Thymus (tissue), 11 donors: ENCODE results near the gene KDELR1. TPM values are rescaled to one million over a fixed set of nuclear protein-coding genes. Genes with fewer than 3 reads are reported as not detected.

Experiments used
- DNase-seq, 9 donors: peaks; one replicate each; pipeline ENCODE4 v3.0.0-alpha.2; 2013; ENCODE audit warnings: low spot score in 9 of 9, low read depth in 6 of 9, missing footprints in 1 of 9
- H3K27ac ChIP-seq, 2 donors: one replicate each; pipeline ENCODE4 v1.5.1; 2013; ENCODE audit warnings: control low read depth in 1 of 2, low read depth in 1 of 2, low read length in 1 of 2, mild to moderate bottlenecking in 1 of 2, moderate library complexity in 1 of 2
- H3K27me3 ChIP-seq, 2 donors: one replicate each; pipeline ENCODE4 v1.5.1; 2013; ENCODE audit warnings: low read length in 1 of 2; ENCODE audit not compliant: control insufficient read depth in 2 of 2, insufficient read depth in 1 of 2
- H3K36me3 ChIP-seq, 2 donors: one replicate each; pipeline ENCODE4 v1.5.1; 2013; ENCODE audit warnings: low read length in 1 of 2, mild to moderate bottlenecking in 1 of 2, moderate library complexity in 1 of 2; ENCODE audit not compliant: control insufficient read depth in 2 of 2, insufficient read depth in 2 of 2
- H3K4me1 ChIP-seq, 2 donors: one replicate each; pipeline ENCODE4 v1.5.1; 2013; ENCODE audit warnings: low read length in 2 of 2; ENCODE audit not compliant: control insufficient read depth in 2 of 2, insufficient read depth in 2 of 2
- H3K4me3 ChIP-seq, 2 donors: one replicate each; pipeline ENCODE4 v1.5.1; 2013; ENCODE audit warnings: low read length in 2 of 2, control low read depth in 1 of 2, mild to moderate bottlenecking in 1 of 2
- H3K9me3 ChIP-seq, 2 donors: one replicate each; pipeline ENCODE4 v1.5.1; 2013; ENCODE audit warnings: low read length in 1 of 2, mild to moderate bottlenecking in 1 of 2; ENCODE audit not compliant: control insufficient read depth in 2 of 2, insufficient read depth in 1 of 2
- WGBS: extraction: QIAGEN DNeasy Blood & Tissue Kit; methylation state at CpG from one replicate; pipeline ENCODE4 v1.1.7; 2013; 5-methylcytosine and 5-hydroxymethylcytosine counted together
- polyA plus RNA-seq: library from polyadenylated mRNA; stranded (reverse); fragments of 200-250 nt; gene quantifications from one replicate; pipeline ENCODE4 v1.2.3, GENCODE V29; 2013
- total RNA-seq: library from RNA; stranded (reverse); fragments of 120-200 nt; gene quantifications from one replicate; pipeline ENCODE4 v1.2.4, GENCODE V29; 2013
- donor health status: healthy.

Gene KDELR1
- total and polyA plus RNA-seq, 2 donors = 20.7 to 81.0 TPM

GRCh38 chr19:48418317-48419064, 27.1 kb upstream of the KDELR1 start:
- Histone ChIP-seq H3K4me1 (peaks cover 0 to 13% of the 10 kb centered on the region in 2 donors), H3K27ac (no peak overlapping the region), H3K27me3 (peaks cover 10 to 45% of the 10 kb centered on the region in 2 donors), H3K4me3 (no peak overlapping the region), H3K36me3 (no peaks in the 10 kb centered on the region), H3K9me3 (peaks cover 0 to 2% of the 10 kb centered on the region in 2 donors)
- 78% methylated on average over 6 of the region's 6 CpGs for WGBS
- DNase-seq = no peak

- Histone ChIP-seq H3K27me3 (peaks cover 10 to 46% of the 10 kb centered on the region in 2 donors), H3K36me3 (no peaks in the 10 kb centered on the region), H3K9me3 (peaks cover 0 to 2% of the 10 kb centered on the region in 2 donors), H3K4me1 (peaks cover 0 to 13% of the 10 kb centered on the region in 2 donors), H3K27ac (no peak overlapping the region), H3K4me3 (no peak overlapping the region)
- no peak for DNase-seq
- 93% methylated on average over 7 of the region's 7 CpGs for WGBS
Measured at GRCh38 chr19:48417421-48417820, 26.1 kb upstream of the KDELR1 start.

- Histone ChIP-seq H3K9me3 (peaks cover 0 to 2% of the 10 kb centered on the region in 2 donors), H3K36me3 (no peaks in the 10 kb centered on the region), H3K27me3 (peaks cover 10 to 46% of the 10 kb centered on the region in 2 donors), H3K4me1 (peaks cover 0 to 13% of the 10 kb centered on the region in 2 donors), H3K27ac (no peak overlapping the region), H3K4me3 (no peak overlapping the region)
- no peak for DNase-seq
- WGBS = 35% methylated on average over 30 of the region's 30 CpGs
Measured at GRCh38 chr19:48415806-48416221, 24.5 kb upstream of the KDELR1 start.

- Histone ChIP-seq H3K27me3 (peaks cover 10 to 46% of the 10 kb centered on the region in 2 donors), H3K36me3 (no peaks in the 10 kb centered on the region), H3K9me3 (peaks cover 0 to 2% of the 10 kb centered on the region in 2 donors), H3K4me1 (peaks cover 0 to 13% of the 10 kb centered on the region in 2 donors), H3K4me3 (no peak overlapping the region), H3K27ac (no peak overlapping the region)
- DNase-seq = peak in 4 of 9 donors; percentile 19 to 55 (median 50)
- 10% methylated on average over 14 of the region's 14 CpGs for WGBS
Measured at GRCh38 chr19:48415395-48415794, 24.0 kb upstream of the KDELR1 start.

- Histone ChIP-seq H3K4me3 (no peak overlapping the region), H3K27me3 (peaks cover 10 to 46% of the 10 kb centered on the region in 2 donors), H3K9me3 (peaks cover 0 to 2% of the 10 kb centered on the region in 2 donors), H3K27ac (no peak overlapping the region), H3K36me3 (no peaks in the 10 kb centered on the region), H3K4me1 (peaks cover 0 to 9% of the 10 kb centered on the region in 2 donors)
- 70% methylated on average over 24 of the region's 24 CpGs for WGBS
- no peak for DNase-seq
Measured at GRCh38 chr19:48413879-48414587, 22.7 kb upstream of the KDELR1 start.

GRCh38 chr19:48405850-48406249, 14.5 kb upstream of the KDELR1 start:
- no peak for DNase-seq
- Histone ChIP-seq H3K36me3 (no peaks in the 10 kb centered on the region), H3K4me3 (no peak overlapping the region), H3K27ac (no peak overlapping the region), H3K27me3 (peaks cover 0 to 20% of the 10 kb centered on the region in 2 donors), H3K4me1 (peaks cover 0 to 3% of the 10 kb centered on the region in 2 donors), H3K9me3 (no peaks in the 10 kb centered on the region)
- WGBS = 85% methylated on average over 13 of the region's 13 CpGs

- DNase-seq = no peak
- Histone ChIP-seq H3K27ac (no peak overlapping the region), H3K9me3 (no peaks in the 10 kb centered on the region), H3K27me3 (peaks cover 0 to 23% of the 10 kb centered on the region in 2 donors), H3K4me3 (no peak overlapping the region), H3K4me1 (peaks cover 0 to 3% of the 10 kb centered on the region in 2 donors), H3K36me3 (no peaks in the 10 kb centered on the region)
- 93% methylated on average over 27 of the region's 27 CpGs for WGBS
Measured at GRCh38 chr19:48405010-48405659, 13.8 kb upstream of the KDELR1 start.

- Histone ChIP-seq H3K4me1 (peaks cover 0 to 3% of the 10 kb centered on the region in 2 donors), H3K27ac (no peak overlapping the region), H3K36me3 (no peaks in the 10 kb centered on the region), H3K4me3 (no peak overlapping the region), H3K27me3 (peaks cover 7 to 37% of the 10 kb centered on the region in 2 donors), H3K9me3 (peaks cover 1 to 5% of the 10 kb centered on the region in 2 donors)
- WGBS = 43% methylated on average over 3 of the region's 3 CpGs
- peak in 7 of 9 donors; percentile 29 to 69 (median 48) for DNase-seq
Measured at GRCh38 chr19:48403606-48404005, 12.3 kb upstream of the KDELR1 start.
